Measurements from ENCODE around the gene KCNAB1.
"Not testable (repeated sequence)": the region's sequence is repeated elsewhere in the genome, so short reads cannot be mapped to it uniquely, and the experiment has no call there.

KCNAB1 gene

DNA sequence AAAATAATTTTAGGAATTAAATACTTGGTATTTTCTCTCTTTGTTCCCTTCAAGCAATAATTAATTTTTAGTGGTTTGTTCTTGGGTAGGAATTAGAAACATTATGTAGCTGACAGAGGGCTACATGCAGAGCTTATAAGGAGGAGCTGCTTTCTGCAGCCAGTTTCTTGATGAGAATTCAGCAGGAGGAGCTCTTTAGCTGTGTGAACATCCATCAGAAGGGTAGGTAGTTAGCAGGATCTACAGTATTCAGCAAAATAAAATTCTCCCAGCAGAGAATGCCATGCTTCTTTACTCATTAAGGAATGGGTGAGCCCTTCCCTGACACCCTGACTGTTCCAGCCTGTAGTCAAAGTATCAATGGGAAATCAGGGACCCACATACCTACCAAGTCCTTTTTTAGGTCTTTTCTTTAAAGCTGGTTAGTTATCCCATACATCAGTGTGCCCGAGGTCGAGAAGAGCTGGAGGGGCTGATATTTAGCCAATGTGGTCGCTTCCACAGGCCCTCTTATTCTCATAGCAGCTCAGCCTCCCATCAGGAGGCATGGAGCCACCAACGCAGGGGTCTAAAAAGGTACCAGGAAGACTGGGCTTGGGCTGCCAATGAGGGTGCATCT, 54.0 kb downstream of the KCNAB1 start:
- in situ Hi-C loops (cut with MboI; ENCODE audit: low sequenced_read_pairs), result no loop called here

- in situ Hi-C loops (cut with MboI; ENCODE audit: low sequenced_read_pairs), result no loop called here
Measured at GRCh38 chr3:156175570-156175969, 55.2 kb downstream of the KCNAB1 start.

DNA sequence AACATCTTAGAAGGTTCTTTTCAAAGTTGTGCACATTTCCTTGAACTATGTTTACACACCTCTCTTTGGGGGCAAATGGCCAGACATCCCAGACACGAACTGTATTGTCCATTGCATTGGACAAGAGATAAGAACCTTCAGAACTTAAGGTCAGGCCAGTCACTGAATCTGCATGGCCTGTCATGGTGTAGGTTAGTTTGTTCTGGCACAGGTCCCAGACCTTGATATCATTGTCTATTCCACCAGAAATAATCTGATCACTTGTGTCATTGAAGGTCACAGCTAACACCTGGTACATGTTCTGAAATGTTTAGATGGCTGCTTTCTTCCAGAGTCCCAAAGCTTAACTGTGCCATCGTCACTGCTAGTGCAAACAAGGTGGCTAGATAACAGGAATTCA, 55.7 kb downstream of the KCNAB1 start:
- in situ Hi-C loops (cut with MboI; ENCODE audit: low sequenced_read_pairs), result no loop called here

- in situ Hi-C loops (cut with MboI; ENCODE audit: low sequenced_read_pairs), result no loop called here
Measured at GRCh38 chr3:156176629-156177210, 56.3 kb downstream of the KCNAB1 start.

- in situ Hi-C loops (cut with MboI; ENCODE audit: low sequenced_read_pairs), result no loop called here
Measured at GRCh38 chr3:156180077-156180476, 59.7 kb downstream of the KCNAB1 start.

DNA sequence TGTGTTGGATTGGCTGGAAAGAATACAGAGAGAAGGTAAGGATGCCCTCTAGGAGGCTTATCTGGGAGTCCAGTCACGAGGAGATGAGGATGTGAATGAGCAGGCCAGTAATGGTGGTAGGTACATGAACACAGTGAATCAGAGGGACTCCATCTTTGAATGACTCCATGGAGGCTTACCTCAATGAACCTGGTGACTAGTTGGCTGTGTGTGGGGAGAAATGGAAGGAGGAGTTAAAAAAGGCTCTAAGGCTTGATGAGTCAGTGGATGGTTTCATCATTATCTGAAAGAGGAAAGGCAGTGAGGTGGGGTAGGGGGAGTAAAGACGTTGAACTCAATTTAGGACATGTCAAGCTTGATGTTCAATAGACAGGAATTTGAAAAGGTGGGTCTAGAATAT, 61.1 kb downstream of the KCNAB1 start:
- in situ Hi-C loops (cut with MboI; ENCODE audit: low sequenced_read_pairs), result no loop called here

GRCh38 chr3:156183396-156183795, 63.0 kb downstream of the KCNAB1 start:
- in situ Hi-C loops (cut with MboI; ENCODE audit: low sequenced_read_pairs), result no loop called here

DNA sequence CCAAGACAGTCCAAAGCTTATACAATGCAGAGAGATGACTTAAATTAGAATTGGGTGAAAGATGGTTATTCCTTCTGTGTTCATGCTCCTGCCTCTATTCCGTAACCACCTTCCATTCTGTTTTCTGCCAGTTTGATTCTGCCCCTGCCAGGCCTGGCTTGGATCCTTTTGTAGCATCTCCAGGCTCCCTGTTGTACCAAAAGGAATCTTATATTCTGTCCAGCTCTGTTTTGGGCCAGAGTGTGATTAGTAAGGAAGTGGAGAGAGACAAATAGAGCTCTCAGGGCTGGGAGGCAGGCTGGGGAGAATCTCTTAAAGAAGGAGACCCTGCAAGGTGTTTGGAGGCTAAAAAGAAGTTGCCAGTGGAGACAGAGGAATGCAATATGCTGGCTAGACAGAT, 63.8 kb downstream of the KCNAB1 start:
- in situ Hi-C loops (cut with MboI; ENCODE audit: low sequenced_read_pairs), result no loop called here

DNA sequence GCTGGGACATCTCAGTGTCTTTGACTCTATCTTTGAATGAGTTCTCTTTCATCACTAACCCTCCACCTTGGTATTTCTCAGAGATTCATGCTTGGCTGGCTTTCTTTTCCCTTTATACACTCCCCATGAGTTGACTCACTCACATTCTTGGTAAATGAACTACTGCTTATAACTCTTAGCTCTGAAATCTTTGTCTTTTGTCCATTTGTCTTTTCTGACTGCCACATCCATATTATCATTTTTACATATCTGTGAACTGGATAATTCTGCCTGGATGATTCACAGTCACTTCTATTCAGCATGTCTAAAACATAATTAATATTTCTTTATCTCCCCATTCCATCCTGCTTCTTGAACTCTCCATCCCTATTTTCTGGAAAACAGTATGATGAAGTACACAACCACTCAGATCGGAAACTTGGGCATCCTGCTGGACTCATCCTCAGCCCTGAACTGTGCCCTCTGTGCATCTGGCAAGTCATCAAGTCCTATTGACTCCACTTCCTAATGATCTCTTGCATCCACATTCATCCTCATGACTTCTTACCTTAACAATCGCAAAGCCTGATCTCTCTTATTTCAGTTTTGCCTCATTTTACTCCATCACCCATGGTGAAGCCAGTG, 66.9 kb downstream of the KCNAB1 start:
- in situ Hi-C loops (cut with MboI; ENCODE audit: low sequenced_read_pairs), result no loop called here

- in situ Hi-C loops (cut with MboI; ENCODE audit: low sequenced_read_pairs), result no loop called here
Measured at GRCh38 chr3:156188757-156189156, 68.4 kb downstream of the KCNAB1 start.

DNA sequence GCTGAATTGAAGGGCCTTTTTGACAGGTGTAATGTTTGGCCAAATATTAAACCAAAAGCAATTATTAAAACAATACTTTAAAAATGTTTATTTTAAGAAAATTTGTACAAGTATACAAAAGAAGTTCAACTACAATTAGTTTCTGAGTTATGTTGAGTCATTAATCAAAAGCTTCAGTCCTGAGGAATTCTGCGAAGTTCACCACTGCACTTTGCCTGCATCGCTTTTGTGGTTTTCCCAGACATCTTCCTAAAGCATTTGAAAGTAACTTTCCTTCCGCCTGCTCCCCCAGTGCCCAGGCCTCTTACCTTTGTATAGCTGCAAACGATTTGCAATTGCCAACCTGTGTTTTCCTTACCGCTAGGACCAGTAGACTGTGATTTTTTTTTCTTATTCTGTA, 69.5 kb downstream of the KCNAB1 start:
- in situ Hi-C loops (cut with MboI; ENCODE audit: low sequenced_read_pairs), result no loop called here

DNA sequence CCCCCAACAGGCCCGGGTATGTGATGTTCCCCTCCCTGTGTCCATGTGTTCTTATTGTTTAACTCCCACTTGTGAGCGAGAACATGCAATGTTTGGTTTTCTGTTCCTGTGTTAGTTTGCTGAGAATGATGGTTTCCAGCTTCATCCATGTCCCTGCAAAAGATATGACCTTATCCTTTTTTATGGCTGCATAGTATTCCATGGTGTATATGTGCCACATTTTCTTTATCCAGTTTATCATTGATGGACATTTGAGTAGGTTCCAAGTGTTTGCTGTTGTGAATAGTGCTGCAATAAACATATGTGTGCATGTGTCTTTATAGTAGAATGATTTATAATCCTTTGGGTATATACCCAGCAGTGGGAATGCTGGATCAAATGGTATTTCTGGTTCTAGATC, 74.6 kb downstream of the KCNAB1 start:
- in situ Hi-C loops (cut with MboI; ENCODE audit: low sequenced_read_pairs), result not testable (repeated sequence)

DNA sequence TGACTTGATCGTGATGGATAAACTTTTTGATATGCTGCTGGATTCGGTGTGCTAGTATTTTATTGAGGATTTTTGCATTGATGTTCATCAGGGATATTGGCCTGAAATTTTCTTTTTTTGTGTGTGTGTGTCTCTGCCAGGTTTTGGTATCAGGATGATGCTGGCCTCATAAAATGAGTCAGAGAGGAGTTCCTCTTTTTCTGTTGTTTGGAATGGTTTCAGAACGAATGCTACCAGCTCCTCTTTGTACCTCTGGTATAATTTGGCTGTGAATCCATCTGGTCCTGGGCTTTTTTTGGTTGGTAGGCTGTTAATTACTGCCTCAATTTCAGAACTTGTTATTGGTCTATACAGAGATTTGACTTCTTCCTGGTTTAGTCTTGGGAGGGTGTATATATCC, 76.8 kb downstream of the KCNAB1 start:
- in situ Hi-C loops (cut with MboI; ENCODE audit: low sequenced_read_pairs), result not testable (repeated sequence)

DNA sequence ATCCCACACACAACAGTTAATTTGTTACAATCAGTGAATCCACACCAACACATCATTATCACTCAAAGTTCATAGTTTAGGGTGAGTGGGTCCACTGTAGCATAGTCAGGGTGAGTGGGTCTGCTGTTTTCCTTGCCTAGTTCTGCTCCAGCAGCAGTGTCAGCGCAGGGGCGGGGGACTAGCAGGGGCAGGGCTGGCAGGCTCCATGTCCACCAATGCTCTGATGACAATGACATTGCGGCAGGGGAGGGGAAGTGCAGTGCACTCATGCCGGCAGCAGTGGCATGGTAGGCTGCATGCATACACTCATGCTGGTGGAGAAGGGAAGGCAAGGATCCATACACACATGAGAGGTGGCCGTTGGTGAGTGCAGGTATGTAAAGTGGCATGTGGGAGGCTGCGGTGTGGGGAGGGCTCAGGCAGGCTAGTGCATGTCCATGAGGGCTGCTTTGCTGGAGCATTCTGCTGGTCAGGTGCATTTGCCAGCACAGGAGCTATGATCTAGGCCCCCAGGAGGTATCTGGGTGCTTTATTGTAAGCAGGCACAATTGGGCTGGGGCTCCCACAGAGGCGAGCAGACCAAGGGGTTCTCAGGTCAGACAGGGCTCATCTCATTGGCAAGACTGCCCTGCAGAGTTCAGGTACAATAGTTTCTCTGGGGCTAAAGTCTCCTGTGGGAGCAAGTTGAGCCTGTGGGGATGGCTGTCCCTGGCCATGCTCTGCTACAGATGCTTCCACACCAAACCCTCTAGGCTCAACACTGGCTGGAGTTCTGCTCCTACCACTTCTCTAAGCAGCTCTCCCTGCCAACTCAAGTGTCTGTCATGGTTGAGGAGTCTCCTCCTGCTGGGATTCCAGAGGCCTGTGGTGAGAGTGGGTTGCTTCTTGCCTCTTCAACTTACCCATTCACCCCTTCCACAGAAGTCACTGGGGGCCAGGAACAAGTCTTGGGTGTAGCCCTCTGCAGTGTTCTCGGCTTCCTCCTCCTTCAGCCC, 81.3 kb downstream of the KCNAB1 start:
- in situ Hi-C loops (cut with MboI; ENCODE audit: low sequenced_read_pairs), result no loop called here

DNA sequence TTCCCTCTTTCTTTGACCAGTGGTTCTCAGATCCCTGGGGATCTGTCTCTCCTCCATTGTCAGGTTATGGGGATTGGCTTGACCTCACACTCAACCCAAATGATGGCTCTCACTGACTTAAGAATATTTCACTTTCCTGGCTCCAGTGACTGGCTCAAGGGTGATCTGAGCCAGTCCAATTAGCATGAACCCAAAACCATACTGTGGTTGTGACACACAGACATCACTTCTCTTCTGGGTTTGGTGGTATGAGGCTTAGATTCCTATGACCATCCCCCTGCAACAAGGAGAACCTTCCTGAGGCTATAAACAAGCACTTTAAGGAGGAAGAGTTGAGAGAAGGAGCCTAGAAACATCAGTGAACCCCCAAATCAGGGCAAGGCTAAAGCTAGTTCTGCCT, 85.8 kb downstream of the KCNAB1 start:
- in situ Hi-C loops (cut with MboI; ENCODE audit: low sequenced_read_pairs), result no loop called here

DNA sequence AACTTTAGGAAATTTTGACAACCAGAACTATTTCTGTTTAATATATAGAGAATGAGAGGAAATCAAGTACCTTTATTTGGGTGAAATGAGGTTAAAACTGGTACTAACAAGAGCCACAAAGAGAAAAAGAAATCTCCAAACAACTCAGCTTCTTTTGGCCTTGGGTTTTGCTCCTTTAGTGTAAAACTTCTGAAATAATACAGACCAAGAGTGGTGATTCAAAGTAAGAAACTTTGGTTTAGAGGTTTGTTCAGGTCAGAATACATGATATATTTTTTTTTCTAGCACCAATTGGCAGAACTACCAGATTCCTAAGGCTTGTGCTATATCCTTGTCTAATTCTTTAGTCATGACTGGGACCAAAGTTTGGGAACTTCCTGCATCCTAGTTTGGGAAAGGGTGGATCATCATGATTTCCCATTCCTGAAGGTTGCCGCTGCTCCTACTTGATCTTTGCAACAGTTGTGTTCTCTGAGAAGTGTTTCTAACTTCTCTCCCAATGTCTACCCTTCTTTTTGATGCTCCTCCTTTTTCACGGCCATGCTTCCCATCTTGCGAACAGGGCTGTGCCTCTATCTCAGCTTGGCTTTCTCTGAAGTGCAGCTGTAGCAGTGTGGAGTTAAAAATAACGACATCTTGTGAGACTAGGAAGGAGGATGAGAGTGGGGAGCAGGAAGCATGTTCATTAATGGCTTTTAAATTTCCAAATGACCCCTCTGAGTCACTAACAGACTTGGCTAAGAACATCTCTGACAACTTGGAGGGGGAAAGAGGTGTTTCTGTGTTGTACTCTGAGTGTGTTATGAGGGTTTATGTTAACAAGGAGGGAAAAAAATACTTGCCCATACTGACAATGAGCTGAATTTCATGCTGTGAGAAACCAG, 87.7 kb downstream of the KCNAB1 start:
- in situ Hi-C loops (cut with MboI; ENCODE audit: low sequenced_read_pairs), result no loop called here

GRCh38 chr3:156209631-156210335, 89.4 kb downstream of the KCNAB1 start:
- in situ Hi-C loops (cut with MboI; ENCODE audit: low sequenced_read_pairs), result no loop called here

DNA sequence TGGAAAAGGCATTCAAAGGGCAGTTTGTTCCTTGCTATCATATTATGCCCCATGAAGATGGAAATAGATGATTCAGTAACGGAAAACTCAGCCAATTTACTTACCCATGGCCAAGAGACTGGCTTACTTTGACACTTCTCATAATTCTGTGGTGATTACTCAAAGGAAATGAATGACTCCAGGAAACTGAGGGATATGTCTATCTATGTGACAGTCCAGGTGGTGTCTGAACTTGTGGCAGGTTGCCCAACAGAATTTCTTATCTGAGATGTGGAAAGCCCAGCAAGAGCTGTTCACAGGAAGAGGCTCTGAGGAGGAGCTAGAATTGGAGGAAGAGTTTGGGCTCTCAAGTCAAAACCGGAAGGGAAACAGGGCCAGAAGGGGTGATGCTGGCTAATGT, 91.2 kb downstream of the KCNAB1 start:
- in situ Hi-C loops (cut with MboI; ENCODE audit: low sequenced_read_pairs), result no loop called here

- in situ Hi-C loops (cut with MboI; ENCODE audit: low sequenced_read_pairs), result no loop called here
Measured at GRCh38 chr3:156214676-156215075, 94.3 kb downstream of the KCNAB1 start.

DNA sequence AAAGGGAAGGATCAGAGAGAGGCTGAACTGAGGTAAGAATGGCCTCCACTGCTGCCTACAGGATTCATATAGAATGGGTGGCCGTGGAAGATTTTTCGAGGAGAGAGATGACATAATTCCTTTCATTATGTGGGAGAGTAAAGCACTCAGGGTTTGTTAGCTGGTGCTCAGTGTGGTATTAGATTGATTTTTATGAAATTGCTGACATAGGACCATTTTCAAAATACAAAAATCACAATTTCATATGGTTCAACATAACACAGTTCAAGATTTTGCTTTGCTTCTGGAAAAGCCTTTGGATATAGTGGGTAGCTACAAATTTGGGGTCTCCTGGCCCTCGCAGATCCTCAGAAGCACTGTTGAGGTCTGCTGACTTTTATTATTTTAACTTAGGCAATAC, 95.4 kb downstream of the KCNAB1 start:
- in situ Hi-C loops (cut with MboI; ENCODE audit: low sequenced_read_pairs), result no loop called here

All from hTERT RPE-1 (cell line).